Measurements from ENCODE around the gene PHC2. TPM values are rescaled to one million over a fixed set of nuclear protein-coding genes. Genes with fewer than 3 reads are reported as not detected.

The PHC2 gene
- total RNA-seq, 6 donors from 2014 or later, result 103 to 173 (median 129) TPM

- H3K27ac ChIP-seq, result no peak overlapping the region
Measured at GRCh38 chr1:33321178-33321577, 109.7 kb downstream of the PHC2 start.

GRCh38 chr1:33320619-33321165, 110.2 kb downstream of the PHC2 start, which contains the start of gene A3GALT2:
A3GALT2 (minus strand) TSS chr1:33321098; CDS start chr1:33321098, 0 bp downstream.
- Histone ChIP-seq H3K9me3 (no peaks in the 10 kb centered on the region), H3K4me3 (no peak within 1 kb of the TSS), H3K4me1 (peaks cover 0 to 3% (median under 1%) of the 10 kb centered on the region in 4 donors), H3K36me3 (peaks cover 27 to 47% (median 33%) of the 10 kb centered on the region in 4 donors), H3K27ac (no peak within 1 kb of the TSS), H3K27me3 (no peaks in the 10 kb centered on the region)
- no peak for TF ChIP-seq CTCF (IDR thresholded peaks at IDR 0.05)
- TF ChIP-seq POLR2A (IDR thresholded peaks at IDR 0.05), result no peak
- TF ChIP-seq EP300 (IDR thresholded peaks at IDR 0.05), result no peak
- TF ChIP-seq POLR2AphosphoS5 (IDR thresholded peaks at IDR 0.05), result no peak
- ATAC-seq (ENCODE audit: low FRiP score in 2 of 2) (no peak), DNase-seq (no peak)
- 78 to 83% methylated on average over 8 of the region's 8 CpGs for WGBS, 2 donors

More at GRCh38 chr1:33321178-33321577, 109.7 kb downstream of the PHC2 start:
- TF ChIP-seq EP300 (IDR thresholded peaks at IDR 0.05) (no peak), POLR2AphosphoS5 (IDR thresholded peaks at IDR 0.05) (no peak), CTCF (IDR thresholded peaks at IDR 0.05) (no peak), POLR2A (IDR thresholded peaks at IDR 0.05) (no peak)
- ATAC-seq (ENCODE audit: low FRiP score in 2 of 2) (no peak), DNase-seq (no peak)
- peaks cover 0 to 6% (median 3%) of the 10 kb centered on the region in 4 donors for H3K4me1 ChIP-seq
- WGBS, 2 donors, result 73 to 100% methylated on average over 1 to 3 of the region's 5 CpGs
- H3K4me3 ChIP-seq, result no peak overlapping the region
- H3K27me3 ChIP-seq, result no peaks in the 10 kb centered on the region
- no peaks in the 10 kb centered on the region for H3K9me3 ChIP-seq
- H3K36me3 ChIP-seq, result peaks cover 32 to 52% (median 38%) of the 10 kb centered on the region in 4 donors

- WGBS, 2 donors, result 81 to 82% methylated on average over 12 of the region's 12 CpGs
- Histone ChIP-seq H3K36me3 (peaks cover 21 to 41% (median 27%) of the 10 kb centered on the region in 4 donors), H3K4me1 (no peaks in the 10 kb centered on the region), H3K27me3 (no peaks in the 10 kb centered on the region), H3K9me3 (no peaks in the 10 kb centered on the region), H3K27ac (no peak overlapping the region), H3K4me3 (no peak overlapping the region)
- TF ChIP-seq POLR2A (IDR thresholded peaks at IDR 0.05) (no peak), EP300 (IDR thresholded peaks at IDR 0.05) (no peak), CTCF (IDR thresholded peaks at IDR 0.05) (no peak), POLR2AphosphoS5 (IDR thresholded peaks at IDR 0.05) (no peak)
- DNase-seq (no peak), ATAC-seq (ENCODE audit: low FRiP score in 2 of 2) (peak in 1 of 2 donors; percentile 50)
Measured at GRCh38 chr1:33319949-33320618, 110.8 kb downstream of the PHC2 start.

GRCh38 chr1:33319186-33319948, 111.5 kb downstream of the PHC2 start:
- no peak for TF ChIP-seq POLR2A (IDR thresholded peaks at IDR 0.05)
- no peak for TF ChIP-seq CTCF (IDR thresholded peaks at IDR 0.05)
- TF ChIP-seq EP300 (IDR thresholded peaks at IDR 0.05), result no peak
- TF ChIP-seq POLR2AphosphoS5 (IDR thresholded peaks at IDR 0.05), result no peak
- Histone ChIP-seq H3K27me3 (no peaks in the 10 kb centered on the region), H3K27ac (no peak overlapping the region), H3K9me3 (no peaks in the 10 kb centered on the region), H3K4me1 (no peaks in the 10 kb centered on the region), H3K4me3 (no peak overlapping the region), H3K36me3 (peaks cover 14 to 34% (median 20%) of the 10 kb centered on the region in 4 donors)
- no peak for ATAC-seq (ENCODE audit: low FRiP score in 2 of 2)
- WGBS, 2 donors, result 90 to 91% methylated on average over 9 of the region's 9 CpGs
- no peak for DNase-seq
